Astrocyte of the spinal cord (primary cell): Measurements from ENCODE around the gene PODXL2.
A peak's percentile ranks its signal among the peaks of the same experiment; 100 is the strongest.

Source experiments
- DNase-seq: peaks from one replicate; pipeline ENCODE4 v3.0.0; 2011; ENCODE audit warnings: low read depth, low spot score
- H3K4me3 ChIP-seq: 2 replicates; pipeline ENCODE4 v1.5.1; 2011; ENCODE audit warnings: low read depth, mild to moderate bottlenecking, low read length, moderate library complexity
- CTCF ChIP-seq: IDR thresholded peaks from 2 replicates; pipeline ENCODE4 v1.5.1; 2012; ENCODE audit warnings: low read depth, mild to moderate bottlenecking, low read length, inconsistent platforms
- in situ Hi-C: cut with HindIII; loops from 2 replicates; pipeline ENCODE4 v1.10.0; 2017; ENCODE audit warnings: low sequenced_read_pairs

The PODXL2 gene

GRCh38 chr3:127629467-127630403 lies 750 bp downstream of the PODXL2 start:
- DNase-seq, result no peak
- peak overlapping the region; percentile 14 for H3K4me3 ChIP-seq
- in situ Hi-C loops, result no loop called here
- no peak for TF ChIP-seq CTCF

GRCh38 chr3:127630811-127631714 lies 2.1 kb downstream of the PODXL2 start:
- H3K4me3 ChIP-seq, result no peak overlapping the region
- in situ Hi-C loops, result no loop called here
- DNase-seq, result no peak
- TF ChIP-seq CTCF, result no peak

- no peak for TF ChIP-seq CTCF
- H3K4me3 ChIP-seq, result no peak overlapping the region
- in situ Hi-C loops, result no loop called here
- no peak for DNase-seq
Measured at GRCh38 chr3:127632035-127632820, 3.2 kb downstream of the PODXL2 start.

- no peak for TF ChIP-seq CTCF
Measured at GRCh38 chr3:127634653-127635052, 5.7 kb downstream of the PODXL2 start.

GRCh38 chr3:127637546-127637945 lies 8.6 kb downstream of the PODXL2 start:
- H3K4me3 ChIP-seq, result no peak overlapping the region
- no peak for TF ChIP-seq CTCF
- in situ Hi-C loops, result no loop called here
- DNase-seq, result no peak

More at GRCh38 chr3:127634653-127635052, 5.7 kb downstream of the PODXL2 start:
- H3K4me3 ChIP-seq, result no peak overlapping the region
- in situ Hi-C loops, result no loop called here
- DNase-seq, result no peak

- H3K4me3 ChIP-seq, result no peak overlapping the region
- no peak for TF ChIP-seq CTCF
- in situ Hi-C loops, result no loop called here
- DNase-seq, result no peak
Measured at GRCh38 chr3:127637971-127638370, 9.0 kb downstream of the PODXL2 start.
